ENCODE data around the gene CFHR1.
"Not testable (repeated sequence)": the region's sequence is repeated elsewhere in the genome, so short reads cannot be mapped to it uniquely, and the experiment has no call there.

DNA sequence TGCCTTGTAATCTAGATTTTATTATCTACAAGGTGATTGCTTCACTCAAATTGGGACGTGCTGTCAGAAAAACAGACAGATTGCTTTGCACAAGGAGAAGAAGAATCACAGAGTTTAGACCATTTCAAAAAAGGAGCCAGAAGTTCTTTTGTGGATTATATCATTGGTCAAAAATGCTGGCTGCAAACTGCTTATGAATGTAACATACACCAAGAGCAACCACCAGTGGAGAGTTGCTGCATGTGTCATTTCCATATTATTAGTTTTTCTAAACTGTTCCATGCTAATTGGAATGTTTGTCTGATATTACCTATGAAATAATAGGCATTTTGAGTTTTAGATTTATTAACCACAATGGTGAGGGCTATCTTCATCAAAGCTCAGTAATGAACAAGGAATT lies 17.6 kb upstream of the CFHR1 start:
- TF ChIP-seq CTCF (optimal IDR thresholded peaks at IDR 0.05 in 1 of 3, IDR thresholded peaks at IDR 0.05 in 1 of 3, conservative IDR thresholded peaks at IDR 0.05 in 1 of 3; ENCODE audit: extremely low read depth in 1 of 3, insufficient read depth in 2 of 3, low read length in 3 of 3); EZH2 (IDR thresholded peaks at IDR 0.05; ENCODE audit: low read length): not testable (repeated sequence)

All from keratinocyte (primary cell).